RPMI8226 (cell line): ENCODE results near the gene COL4A6.

Experiments used
- DNase-seq: peaks from one replicate; pipeline ENCODE4 v3.0.0-alpha.2; 2015

The COL4A6 gene

DNA sequence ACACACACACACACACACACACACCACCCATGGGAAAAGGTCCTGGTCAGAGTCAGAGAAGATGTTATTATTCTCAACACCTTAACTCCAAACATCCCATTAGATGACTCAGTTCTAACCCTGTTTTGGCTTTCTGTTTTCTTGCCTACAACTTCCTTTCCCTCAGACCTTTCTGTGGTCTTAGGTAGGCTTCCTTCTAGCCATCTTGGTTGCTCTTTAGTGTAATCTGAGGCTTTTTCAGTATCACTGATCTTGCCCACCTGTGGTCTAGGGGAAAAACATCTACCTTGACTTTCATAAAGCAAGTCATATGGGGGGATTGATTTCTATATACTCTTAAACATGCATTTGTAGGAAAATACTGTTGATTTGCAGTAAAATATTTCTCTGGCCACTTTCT, 289.7 kb downstream of the COL4A6 start:
- DNase-seq = no peak

DNA sequence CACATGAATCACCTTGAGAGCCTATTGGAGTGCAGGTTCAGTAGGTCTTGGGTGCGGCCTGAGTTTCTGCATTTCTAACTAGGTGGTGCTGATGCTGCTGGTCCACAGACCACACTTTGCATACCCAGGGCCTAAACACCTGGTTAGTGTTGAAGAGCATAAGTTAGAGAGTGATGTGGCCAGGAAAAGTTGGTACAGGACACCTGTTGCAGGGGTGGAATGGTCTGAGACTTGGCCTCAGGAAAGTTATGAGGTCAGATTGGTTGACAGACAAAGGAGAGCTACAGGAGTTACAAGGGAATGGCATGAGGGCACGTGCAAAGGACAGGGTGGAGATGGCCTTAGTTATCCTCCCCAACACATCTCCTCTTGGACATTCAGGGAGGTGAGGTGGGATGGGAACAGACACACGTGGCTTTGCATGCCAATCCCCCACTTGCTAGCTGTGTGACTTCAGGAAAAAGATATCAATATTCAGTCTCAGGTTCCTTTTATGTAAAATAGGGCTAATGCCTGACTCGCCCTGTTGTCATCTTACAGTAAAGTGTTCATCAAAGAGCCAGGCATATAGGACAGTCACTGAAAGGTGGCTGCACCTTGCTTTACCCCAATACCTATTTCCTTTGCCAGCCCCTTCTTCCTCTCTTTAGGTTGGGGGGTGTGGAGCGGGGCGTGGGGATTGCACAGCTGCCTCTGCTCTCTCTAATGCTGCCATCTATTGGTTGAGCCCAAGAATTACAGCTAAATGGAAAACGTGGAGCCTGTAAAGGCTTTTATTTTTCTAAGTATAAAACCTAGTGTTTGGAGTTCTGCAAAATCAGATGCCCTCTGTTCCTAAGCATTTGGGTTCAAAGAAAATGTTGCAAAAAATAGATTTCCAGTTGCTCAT, 299.2 kb downstream of the COL4A6 start:
- DNase-seq = peak; percentile 5

DNA sequence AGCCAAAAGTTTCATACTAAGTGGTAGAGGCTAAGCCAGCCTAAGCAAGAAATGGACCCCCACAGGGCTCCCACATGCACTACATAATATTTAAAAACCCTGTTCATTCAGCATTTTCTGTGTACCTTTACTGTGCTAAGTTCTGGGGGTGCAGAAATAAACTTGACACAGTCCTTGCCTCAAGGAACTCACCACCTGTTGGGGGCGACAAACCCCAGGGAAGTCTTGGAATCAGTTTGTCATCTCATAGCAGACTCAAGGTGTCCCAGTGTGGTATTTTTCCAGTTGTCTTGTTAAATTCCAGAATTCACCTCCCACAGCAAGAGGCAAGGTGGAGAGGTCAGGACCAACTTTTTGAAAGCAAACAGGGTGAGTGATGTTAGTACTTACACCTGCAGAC, 303.5 kb downstream of the COL4A6 start:
- DNase-seq = no peak

GRCh38 chrX:108132876-108133275, 305.3 kb downstream of the COL4A6 start:
- no peak for DNase-seq

DNA sequence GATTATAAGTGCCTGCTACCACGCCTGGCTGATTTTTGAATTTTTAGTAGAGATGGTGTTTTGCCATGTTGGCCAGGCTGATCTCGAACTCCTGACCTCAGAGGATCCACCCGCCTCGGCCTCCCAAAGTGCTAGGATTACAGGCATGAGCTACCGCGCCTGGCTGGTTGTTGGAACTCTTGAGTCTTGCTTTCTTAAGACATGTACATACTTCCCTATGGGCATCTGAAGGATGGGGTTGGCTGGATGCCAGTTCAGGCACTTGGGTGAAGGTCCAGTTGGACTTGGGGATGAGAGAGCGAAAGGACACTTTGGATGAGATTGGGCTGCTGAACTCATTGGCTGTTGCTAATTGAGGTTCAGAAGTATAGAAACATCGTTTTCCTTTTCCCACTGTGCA, 306.2 kb downstream of the COL4A6 start:
- no peak for DNase-seq

DNA sequence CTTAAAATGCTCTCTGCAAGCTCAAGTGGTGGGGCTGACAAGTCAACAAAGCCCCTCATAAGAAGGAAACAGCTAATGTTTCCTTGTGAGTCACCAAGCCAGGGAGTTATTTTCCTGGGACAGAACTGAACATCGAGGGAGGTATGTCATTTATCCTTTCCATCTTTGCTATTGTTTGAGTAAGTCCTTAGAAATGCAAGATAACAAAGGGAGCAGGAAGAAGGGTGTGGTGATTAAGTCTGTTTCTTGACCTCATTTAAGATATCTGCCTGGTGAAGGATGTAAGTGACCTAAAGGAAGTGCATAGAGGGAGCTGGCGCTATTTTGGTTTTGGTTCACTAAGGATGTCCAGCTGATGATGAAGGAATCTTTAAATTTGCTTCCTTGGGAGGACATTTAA, 306.8 kb downstream of the COL4A6 start:
- DNase-seq = no peak

- no peak for DNase-seq
Measured at GRCh38 chrX:108130889-108131288, 307.3 kb downstream of the COL4A6 start.

DNA sequence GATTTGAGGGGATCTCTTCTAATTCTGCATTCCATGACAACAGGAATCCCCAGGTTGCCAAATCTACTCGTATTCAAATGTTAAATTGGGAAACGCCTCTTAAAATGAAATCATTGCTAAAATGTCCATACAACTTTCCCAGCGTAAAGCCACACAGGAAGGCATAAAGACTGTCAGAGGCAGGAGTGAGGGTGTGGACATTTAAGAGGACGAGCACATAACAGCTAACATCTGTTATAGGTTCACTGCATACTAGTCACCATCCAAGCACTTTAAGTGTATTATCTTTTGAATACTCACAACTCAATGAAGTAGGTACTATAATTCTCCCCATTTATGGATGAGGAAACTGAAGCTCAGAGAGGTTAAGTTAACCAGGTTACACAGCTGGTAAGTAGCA, 311.1 kb downstream of the COL4A6 start:
- DNase-seq = no peak

GRCh38 chrX:108126661-108127060, 311.6 kb downstream of the COL4A6 start:
- no peak for DNase-seq

DNA sequence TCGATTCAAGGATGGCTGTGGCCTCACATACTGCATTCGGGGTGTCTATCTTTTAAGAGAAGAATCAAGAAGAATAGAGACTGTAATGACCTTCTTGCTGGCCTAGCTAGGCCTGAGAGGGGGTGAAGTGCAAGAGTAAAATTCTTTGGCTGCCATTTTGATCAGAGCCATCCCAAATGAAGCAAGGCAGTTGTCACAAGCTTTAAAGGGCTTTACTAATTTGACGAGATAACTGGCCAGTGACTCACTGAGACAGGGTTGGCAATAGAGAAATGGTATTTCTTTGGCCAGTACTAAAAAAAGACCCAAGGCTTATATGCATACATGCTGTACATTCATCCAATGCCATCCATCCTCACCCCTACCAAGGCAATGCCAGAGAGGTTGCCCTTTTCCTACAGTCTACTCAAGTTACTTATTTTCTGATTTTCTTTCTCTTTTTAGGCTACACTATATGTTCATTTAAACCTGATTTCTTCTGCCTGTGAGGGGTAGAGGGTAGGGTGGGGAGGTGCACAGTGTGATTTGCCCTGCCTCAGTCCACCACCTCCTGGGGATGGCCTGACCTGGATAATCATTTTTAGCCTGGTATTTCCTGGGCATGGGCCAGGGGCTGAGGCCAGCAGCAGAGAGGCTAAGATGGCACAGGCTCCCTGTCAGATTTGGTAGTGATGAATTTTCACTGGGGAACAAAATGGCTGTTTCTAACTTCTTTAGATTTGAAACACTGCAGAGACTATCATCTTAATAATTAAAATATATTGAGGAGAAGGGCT, 314.4 kb downstream of the COL4A6 start:
- no peak for DNase-seq

DNA sequence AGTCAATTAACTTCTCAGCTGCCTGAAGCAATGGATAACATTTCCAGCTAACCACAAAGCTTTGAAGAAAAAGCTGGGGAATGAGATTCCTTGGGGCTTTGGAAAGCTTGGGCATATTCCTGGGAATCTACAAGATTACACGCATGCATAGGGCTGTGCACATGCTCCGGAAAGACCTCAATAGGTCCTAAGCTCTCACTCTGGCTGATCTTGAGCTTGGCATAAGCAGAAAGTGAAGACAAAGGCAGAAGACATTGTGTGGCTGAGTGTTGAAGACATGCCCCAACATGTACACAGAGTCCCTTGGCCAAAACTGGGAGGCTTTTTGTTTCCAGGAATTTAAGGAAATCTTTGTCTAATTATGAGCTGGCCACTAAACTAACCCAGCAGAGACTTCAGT, 315.5 kb downstream of the COL4A6 start:
- DNase-seq = no peak

GRCh38 chrX:108121291-108121690, 316.9 kb downstream of the COL4A6 start:
- no peak for DNase-seq

- DNase-seq = no peak
Measured at GRCh38 chrX:108117988-108118387, 320.2 kb downstream of the COL4A6 start.

DNA sequence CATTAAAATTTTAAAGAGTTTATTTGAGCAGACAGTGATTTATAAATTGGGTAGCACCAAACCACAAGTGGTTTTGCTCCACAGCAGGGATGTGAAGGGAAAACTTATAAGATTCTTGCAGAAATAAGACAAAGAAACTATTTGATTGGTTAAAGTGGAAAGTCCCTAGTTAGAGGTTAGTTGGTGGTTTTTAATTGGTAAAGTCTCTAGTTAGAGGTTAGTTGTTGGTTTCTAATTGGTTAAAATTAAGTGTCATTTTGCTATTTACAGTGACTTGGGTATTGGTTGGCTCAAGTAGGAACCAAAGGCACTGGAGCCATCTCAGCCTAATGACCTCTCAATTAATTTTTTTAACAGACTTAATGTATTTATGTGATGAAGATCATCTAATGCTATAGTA, 323.7 kb downstream of the COL4A6 start:
- no peak for DNase-seq
